ENCODE measurements around the gene GUCY2F.

DNA sequence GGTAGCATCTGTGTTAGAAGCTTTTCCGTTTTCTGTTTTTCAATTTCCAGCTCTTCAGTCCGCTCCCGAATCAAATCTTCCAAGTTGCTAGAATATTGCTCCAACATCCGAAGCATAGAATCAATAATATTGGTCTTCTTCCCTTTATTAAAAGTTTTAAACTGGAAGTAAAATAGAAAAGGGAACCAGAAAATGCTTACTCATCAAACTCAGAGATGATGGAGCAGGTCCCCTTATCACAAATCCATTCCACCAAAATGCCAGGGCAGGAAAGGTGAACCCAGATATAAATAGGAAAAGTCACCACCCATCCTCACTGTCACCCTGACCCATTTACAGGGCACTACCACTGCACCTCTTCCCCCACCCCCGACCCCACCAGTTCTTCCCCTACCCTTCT is 89.0 kb downstream of the GUCY2F start:
- TF ChIP-seq, protein P1, sequence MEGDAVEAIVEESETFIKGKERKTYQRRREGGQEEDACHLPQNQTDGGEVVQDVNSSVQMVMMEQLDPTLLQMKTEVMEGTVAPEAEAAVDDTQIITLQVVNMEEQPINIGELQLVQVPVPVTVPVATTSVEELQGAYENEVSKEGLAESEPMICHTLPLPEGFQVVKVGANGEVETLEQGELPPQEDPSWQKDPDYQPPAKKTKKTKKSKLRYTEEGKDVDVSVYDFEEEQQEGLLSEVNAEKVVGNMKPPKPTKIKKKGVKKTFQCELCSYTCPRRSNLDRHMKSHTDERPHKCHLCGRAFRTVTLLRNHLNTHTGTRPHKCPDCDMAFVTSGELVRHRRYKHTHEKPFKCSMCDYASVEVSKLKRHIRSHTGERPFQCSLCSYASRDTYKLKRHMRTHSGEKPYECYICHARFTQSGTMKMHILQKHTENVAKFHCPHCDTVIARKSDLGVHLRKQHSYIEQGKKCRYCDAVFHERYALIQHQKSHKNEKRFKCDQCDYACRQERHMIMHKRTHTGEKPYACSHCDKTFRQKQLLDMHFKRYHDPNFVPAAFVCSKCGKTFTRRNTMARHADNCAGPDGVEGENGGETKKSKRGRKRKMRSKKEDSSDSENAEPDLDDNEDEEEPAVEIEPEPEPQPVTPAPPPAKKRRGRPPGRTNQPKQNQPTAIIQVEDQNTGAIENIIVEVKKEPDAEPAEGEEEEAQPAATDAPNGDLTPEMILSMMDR (IDR thresholded peaks at IDR 0.05), result no peak
- TF ChIP-seq POLR2A (IDR thresholded peaks at IDR 0.05), result no peak
